NCI-H345 (cell line): ENCODE data around the gene THOP1.

ENCODE experiments used
- DNase-seq: peaks from one replicate; lab custom pipeline; 2025; lab: John Stamatoyannopoulos, UW

THOP1 gene

GRCh38 chr19:2804156-2805004 lies 19.1 kb downstream of the THOP1 start:
- DNase-seq, result no peak

- no peak for DNase-seq
Measured at GRCh38 chr19:2805261-2805900, 20.1 kb downstream of the THOP1 start.

- no peak for DNase-seq
Measured at GRCh38 chr19:2805991-2806649, 20.8 kb downstream of the THOP1 start.

- no peak for DNase-seq
Measured at GRCh38 chr19:2806736-2807378, 21.6 kb downstream of the THOP1 start.

GRCh38 chr19:2807379-2808128 lies 22.3 kb downstream of the THOP1 start:
- DNase-seq, result no peak

GRCh38 chr19:2808129-2808941 lies 23.0 kb downstream of the THOP1 start:
- no peak for DNase-seq

- DNase-seq, result no peak
Measured at GRCh38 chr19:2809387-2810140, 24.3 kb downstream of the THOP1 start.

- DNase-seq, result no peak
Measured at GRCh38 chr19:2810141-2811091, 25.1 kb downstream of the THOP1 start.

GRCh38 chr19:2811221-2811722 lies 26.0 kb downstream of the THOP1 start:
- DNase-seq, result no peak

- DNase-seq, result no peak
Measured at GRCh38 chr19:2811735-2812413, 26.6 kb downstream of the THOP1 start.

GRCh38 chr19:2812414-2813234 lies 27.3 kb downstream of the THOP1 start:
- DNase-seq, result no peak

GRCh38 chr19:2813235-2814160 lies 28.2 kb downstream of the THOP1 start:
- DNase-seq, result no peak

GRCh38 chr19:2814426-2814825 lies 29.1 kb downstream of the THOP1 start:
- DNase-seq, result no peak

GRCh38 chr19:2815191-2815614 lies 29.9 kb downstream of the THOP1 start:
- no peak for DNase-seq

GRCh38 chr19:2815923-2816322 lies 30.6 kb downstream of the THOP1 start:
- no peak for DNase-seq

GRCh38 chr19:2816641-2817040 lies 31.3 kb downstream of the THOP1 start:
- no peak for DNase-seq
